ENCODE results near the gene ERICH6B. TPM values are rescaled to one million over a fixed set of nuclear protein-coding genes. Genes with fewer than 3 reads are reported as not detected.

The ERICH6B gene
- total and polyA plus RNA-seq, 10 of the 15 experiments (the other 5 are each of a cell fraction or from before 2014, with no cell fraction given), result 0.27 to 0.75 (median 0.33) TPM; not detected in 7

DNA sequence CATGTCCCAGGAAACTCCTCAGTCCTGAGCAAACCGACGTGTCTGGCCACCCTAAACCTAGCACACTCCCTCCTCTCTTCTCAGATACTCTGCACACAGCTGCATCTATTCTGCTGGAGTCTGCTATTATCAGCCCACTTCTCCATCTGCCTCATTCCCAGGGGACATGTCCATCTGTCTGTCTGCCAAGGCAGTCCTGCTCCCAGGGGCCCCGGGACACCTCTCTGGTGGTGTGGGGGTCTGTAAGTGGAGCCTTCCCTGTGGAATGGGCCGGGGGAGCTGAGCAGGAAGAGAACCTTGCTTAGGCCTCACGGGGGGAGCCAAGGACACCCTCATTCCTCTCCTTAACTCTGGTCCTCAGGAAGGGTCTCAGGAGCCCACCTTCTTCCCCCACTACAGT is 72.7 kb downstream of the ERICH6B start:
- CTCF ChIA-PET, result no interaction called here
- Histone ChIP-seq H3K4me2 (ENCODE audit: control insufficient read depth, insufficient read depth) (no peak overlapping the region), H3K27me3 (replicated peaks in 1 of 2; ENCODE audit: control insufficient read depth in 2 of 2, insufficient read depth in 2 of 2, low read length in 1 of 2) (no peaks in the 10 kb centered on the region), H3K27ac (ENCODE audit: control insufficient read depth, insufficient read depth) (no peak overlapping the region), H3K4me1 (ENCODE audit: control insufficient read depth, insufficient read depth, low read length) (no peaks in the 10 kb centered on the region), H3K4me3 (no peak overlapping the region), H2AFZ (ENCODE audit: control insufficient read depth, low read depth, low read length) (no peak overlapping the region), H4K20me1 (ENCODE audit: control insufficient read depth, insufficient read depth) (no peaks in the 10 kb centered on the region), H3K79me2 (ENCODE audit: control insufficient read depth, insufficient read depth, low read length) (no peaks in the 10 kb centered on the region), H3K9me3 (replicated peaks; ENCODE audit: control insufficient read depth, insufficient read depth, low read length) (no peaks in the 10 kb centered on the region), H3K9ac (ENCODE audit: control insufficient read depth, insufficient read depth, low read length) (no peak overlapping the region), H3K36me3 (ENCODE audit: control insufficient read depth in 2 of 2, insufficient read depth in 2 of 2, low read length in 1 of 2) (no peaks in the 10 kb centered on the region; a peak in 2 of 4 replicates)
- RAD21 ChIA-PET (ENCODE audit: unreplicated experiment), result no interaction called here
- POLR2A ChIA-PET, result no interaction called here
- TF ChIP-seq CBX5 (IDR thresholded peaks at IDR 0.05; ENCODE audit: low read depth), result no peak
- no peak for TF ChIP-seq RAD51 (IDR thresholded peaks at IDR 0.05)
- TF ChIP-seq, protein P1, sequence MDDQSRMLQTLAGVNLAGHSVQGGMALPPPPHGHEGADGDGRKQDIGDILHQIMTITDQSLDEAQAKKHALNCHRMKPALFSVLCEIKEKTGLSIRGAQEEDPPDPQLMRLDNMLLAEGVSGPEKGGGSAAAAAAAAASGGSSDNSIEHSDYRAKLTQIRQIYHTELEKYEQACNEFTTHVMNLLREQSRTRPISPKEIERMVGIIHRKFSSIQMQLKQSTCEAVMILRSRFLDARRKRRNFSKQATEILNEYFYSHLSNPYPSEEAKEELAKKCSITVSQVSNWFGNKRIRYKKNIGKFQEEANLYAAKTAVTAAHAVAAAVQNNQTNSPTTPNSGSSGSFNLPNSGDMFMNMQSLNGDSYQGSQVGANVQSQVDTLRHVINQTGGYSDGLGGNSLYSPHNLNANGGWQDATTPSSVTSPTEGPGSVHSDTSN (IDR thresholded peaks at IDR 0.05; ENCODE audit: insufficient replicate concordance, low read depth, low read length), result no peak
- no peak for TF ChIP-seq SMAD5 (IDR thresholded peaks at IDR 0.05; ENCODE audit: low read depth)
- TF ChIP-seq RBBP5 (conservative IDR thresholded peaks at IDR 0.05), result no peak
- TF ChIP-seq MXI1 (IDR thresholded peaks at IDR 0.05; ENCODE audit: low read depth, low read length), result no peak
- TF ChIP-seq, protein P2, sequence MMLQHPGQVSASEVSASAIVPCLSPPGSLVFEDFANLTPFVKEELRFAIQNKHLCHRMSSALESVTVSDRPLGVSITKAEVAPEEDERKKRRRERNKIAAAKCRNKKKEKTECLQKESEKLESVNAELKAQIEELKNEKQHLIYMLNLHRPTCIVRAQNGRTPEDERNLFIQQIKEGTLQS (IDR thresholded peaks at IDR 0.05; ENCODE audit: borderline replicate concordance, extremely low read depth, low read depth, low read length), result no peak
- TF ChIP-seq TCF3 (IDR thresholded peaks at IDR 0.05; ENCODE audit: borderline replicate concordance, insufficient read depth, low read depth, low read length), result no peak
- TF ChIP-seq FOXK2 (IDR thresholded peaks at IDR 0.05), result no peak
- no peak for TF ChIP-seq JUNB (IDR thresholded peaks at IDR 0.05)
- no peak for TF ChIP-seq BACH1 (IDR thresholded peaks at IDR 0.05; ENCODE audit: borderline replicate concordance)
- no peak for TF ChIP-seq RFX5 (IDR thresholded peaks at IDR 0.05; ENCODE audit: low read depth, low read length)
- SMC1A ChIA-PET (ENCODE audit: uncharacterized antibody, unreplicated experiment), result no interaction called here
- in situ Hi-C loops (cut with MboI), result loop anchor here (10.0 kb wide), 1 partner anchor 182 kb away; no protein-coding TSS in a partner anchor
- DNase-seq (ENCODE audit: low read depth, low spot score) (no peak), FAIRE-seq (no peak), ATAC-seq (no peak)
- 46% methylated on average over 5 of the region's 5 CpGs for WGBS (ENCODE audit: insufficient coverage, insufficient replicate concordance, low lambda C conversion rate, missing lambda C conversion rate)
- intact Hi-C loops (cut with micrococcal nuclease; ENCODE audit: unreplicated experiment), result no loop called here
- no TSS peak for BruUV-seq (replicated peaks)
